A549 (cell line): ENCODE measurements around the gene ZNF664. TPM values are rescaled to one million over a fixed set of nuclear protein-coding genes. Genes with fewer than 3 reads are reported as not detected.

ENCODE experiments used
- ATAC-seq, 2 experiments: fragments of 200-7000 bp in 1 of 2; fragments of >200 bp in 1 of 2; cut with Nextera tagmentation in 1 of 2; cut with Tn5 transposase in 1 of 2; 3 replicates each; pipeline versions ENCODE4 v1.8.0 to v1.9.1; 2018 to 2020; ENCODE audit warnings: mild to moderate bottlenecking in 1 of 2, moderate library complexity in 1 of 2
- CTCF ChIA-PET: fragments of 300-600 bp; sonication (Branson Sonifier 250); formaldehyde crosslinking; extraction: SDS; loops from one replicate; lab custom pipeline; 2021; ENCODE audit warnings: antibody characterized with exemption, inconsistent platforms; lab: Yijun Ruan, JAX
- POLR2A ChIA-PET: fragments of 350-600 bp; formaldehyde crosslinking; extraction: SDS; loops from one replicate; lab custom pipeline; 2021; ENCODE audit warnings: antibody characterized with exemption, inconsistent platforms; lab: Yijun Ruan, JAX
- DNase-seq, 2 experiments: peaks; one replicate each; pipeline versions ENCODE4 v3.0.0 to v3.0.0-alpha.2; 2011 to 2016; ENCODE audit warnings: low read depth in 1 of 2, low spot score in 1 of 2
- FAIRE-seq: peaks from 2 replicates; lab custom pipeline; 2011; peaks lifted over from hg19 to GRCh38; lab: Jason Lieb, UNC
- H3K27ac ChIP-seq, 2 experiments: fragments of >200 bp; sonication (Bioruptor Twin); formaldehyde crosslinking; 3 replicates each; pipeline ENCODE4 v1.5.1; 2016 to 2017
- H3K4me1 ChIP-seq: fragments of >200 bp; sonication (Bioruptor Twin); formaldehyde crosslinking; 3 replicates; pipeline ENCODE4 v1.6.1; 2016
- H3K4me2 ChIP-seq: fragments of >200 bp; sonication (Bioruptor Twin); formaldehyde crosslinking; 3 replicates; pipeline ENCODE4 v1.6.1; 2016
- H3K4me3 ChIP-seq: fragments of >200 bp; sonication (Bioruptor Twin); formaldehyde crosslinking; 3 replicates; pipeline ENCODE4 v1.5.1; 2016
- H3K9me3 ChIP-seq: fragments of >200 bp; sonication (Bioruptor Twin); formaldehyde crosslinking; 3 replicates; pipeline ENCODE4 v1.6.1; 2016
- CHD4 ChIP-seq: fragments of 200-600 bp; sonication (generic); IDR thresholded peaks from 2 replicates; pipeline ENCODE4 v1.6.1; 2016; ENCODE audit warnings: antibody characterized with exemption, mild to moderate bottlenecking, borderline replicate concordance
- EHF ChIP-seq: fragments of 250-450 bp; sonication (Bioruptor Pico); IDR thresholded peaks from 2 replicates; pipeline ENCODE4 v1.5.0; 2020; ENCODE audit warnings: mild to moderate bottlenecking
- ESRRA ChIP-seq: fragments of 150-350 bp; IDR thresholded peaks from 2 replicates; pipeline ENCODE4 v1.6.1; 2014; ENCODE audit warnings: mild to moderate bottlenecking, low read length, borderline replicate concordance
- FOXS1 ChIP-seq: fragments of 250-450 bp; sonication (Bioruptor Pico); IDR thresholded peaks from 2 replicates; pipeline ENCODE4 v1.5.0; 2020; ENCODE audit warnings: mild to moderate bottlenecking, moderate library complexity
- GATA3 ChIP-seq: IDR thresholded peaks from 2 replicates; pipeline ENCODE4 v1.6.1; 2012; ENCODE audit warnings: borderline replicate concordance
- HOXA7 ChIP-seq: fragments of 250-450 bp; sonication (Bioruptor Pico); IDR thresholded peaks from 2 replicates; pipeline ENCODE4 v1.5.0; 2020; ENCODE audit warnings: mild to moderate bottlenecking, moderate library complexity
- HOXB13 ChIP-seq: fragments of 250-450 bp; sonication (Bioruptor Pico); IDR thresholded peaks from 2 replicates; pipeline ENCODE4 v1.5.0; 2020; ENCODE audit warnings: low read depth, mild to moderate bottlenecking, moderate library complexity
- HOXB5 ChIP-seq: fragments of 250-450 bp; sonication (Bioruptor Pico); IDR thresholded peaks from 2 replicates; pipeline ENCODE4 v1.5.0; 2020; ENCODE audit warnings: mild to moderate bottlenecking, moderate library complexity
- JUNB ChIP-seq: fragments of >200 bp; sonication (Bioruptor Twin); formaldehyde crosslinking; IDR thresholded peaks from 2 replicates; pipeline ENCODE4 v1.6.1; 2016
- NFE2L2 ChIP-seq: fragments of 150-350 bp; conservative IDR thresholded peaks from 2 replicates; pipeline ENCODE4 v1.6.1; 2014; ENCODE audit warnings: low read length
- RARB ChIP-seq: fragments of 250-450 bp; sonication (Bioruptor Pico); IDR thresholded peaks from 2 replicates; pipeline ENCODE4 v1.8.0; 2021; ENCODE audit warnings: mild to moderate bottlenecking, moderate library complexity
- REST ChIP-seq: fragments of 200-600 bp; sonication (generic); IDR thresholded peaks from 2 replicates; pipeline ENCODE4 v1.6.1; 2016; ENCODE audit warnings: antibody characterized with exemption, mild to moderate bottlenecking, moderate library complexity
- RFX5 ChIP-seq: fragments of 450-650 bp; IDR thresholded peaks from 2 replicates; pipeline ENCODE4 v1.7.1; 2014; ENCODE audit warnings: antibody characterized with exemption, mild to moderate bottlenecking, moderate library complexity
- SMC3 ChIP-seq: fragments of >200 bp; sonication (Bioruptor Twin); formaldehyde crosslinking; IDR thresholded peaks from 3 replicates; pipeline ENCODE4 v1.6.1; 2018; ENCODE audit warnings: inconsistent platforms
- TFCP2L1 ChIP-seq: fragments of 250-450 bp; sonication (Bioruptor Pico); IDR thresholded peaks from 2 replicates; pipeline ENCODE4 v1.5.0; 2021; ENCODE audit warnings: mild to moderate bottlenecking
- USF2 ChIP-seq: fragments of 450-650 bp; IDR thresholded peaks from 2 replicates; pipeline ENCODE4 v1.6.1; 2014; ENCODE audit warnings: antibody characterized with exemption
- ZNF302 ChIP-seq: fragments of 250-450 bp; sonication (Bioruptor Pico); IDR thresholded peaks from 2 replicates; pipeline ENCODE4 v1.9.0; 2021; ENCODE audit warnings: inconsistent platforms, mild to moderate bottlenecking, moderate library complexity
- ZSCAN20 ChIP-seq: fragments of 250-450 bp; sonication (Bioruptor Pico); IDR thresholded peaks from 2 replicates; pipeline ENCODE4 v1.8.0; 2022; ENCODE audit warnings: mild to moderate bottlenecking, moderate library complexity
- whole genome bisulfite sequencing: methylation state at CpG from one replicate; pipeline ENCODE4 v1.1.6; 2017; ENCODE audit errors: missing lambda C conversion rate; 5-methylcytosine and 5-hydroxymethylcytosine counted together
- polyA plus RNA-seq, 4 experiments: library from polyadenylated mRNA; depleted of rRNA in 3 of 4; stranded (reverse); fragments of >200 nt; fragmentation: RNase III in 1 of 4; extraction: RNeasy Plus Mini Kit Qiagen cat#74134 plus additional on column Dnase treatment in 1 of 4; gene quantifications; 2 replicates in 3 of 4; 3 replicates in 1 of 4; pipeline ENCODE4 v1.2.3, GENCODE V29; 2011 to 2017
- TF ChIP-seq, protein P1 (sequence below): fragments of 250-450 bp; sonication (Bioruptor Pico); IDR thresholded peaks from 2 replicates; pipeline ENCODE4 v1.5.0; 2021; ENCODE audit warnings: mild to moderate bottlenecking, moderate library complexity, borderline replicate concordance
- TF ChIP-seq, protein P2 (sequence below): fragments of >200 bp; sonication (Bioruptor Twin); formaldehyde crosslinking; IDR thresholded peaks from 3 replicates; pipeline ENCODE4 v1.6.1; 2016
- TF ChIP-seq, protein P3 (sequence below): IDR thresholded peaks from 2 replicates; pipeline ENCODE4 v1.6.1; 2012

The ZNF664 gene
- polyA plus RNA-seq, 2 of the 4 experiments (the other 2 are of a cell fraction): 88.3 to 112 TPM

GRCh38 chr12:123996581-123996980, 23.6 kb downstream of the ZNF664 start:
- CTCF ChIA-PET: interaction anchor here (1.9 to 2.5 kb wide), 2 partner anchors 12 to 18 kb away, joined by 4 to 8 read pairs; no protein-coding TSS in a partner anchor
- Histone ChIP-seq H3K9me3 (no peaks in the 10 kb centered on the region), H3K27ac (no peak overlapping the region), H3K4me1 (no peaks in the 10 kb centered on the region; the same call in 2 of the 3 replicates), H3K4me3 (no peak overlapping the region), H3K4me2 (no peak overlapping the region)
- POLR2A ChIA-PET: no interaction called here
- no peak for DNase-seq
- ATAC-seq: no peak
- whole genome bisulfite sequencing: 90% methylated on average over 6 of the region's 6 CpGs
- FAIRE-seq: no peak
- no peak for TF ChIP-seq NFE2L2
- TF ChIP-seq RFX5: no peak
- TF ChIP-seq, protein P1, sequence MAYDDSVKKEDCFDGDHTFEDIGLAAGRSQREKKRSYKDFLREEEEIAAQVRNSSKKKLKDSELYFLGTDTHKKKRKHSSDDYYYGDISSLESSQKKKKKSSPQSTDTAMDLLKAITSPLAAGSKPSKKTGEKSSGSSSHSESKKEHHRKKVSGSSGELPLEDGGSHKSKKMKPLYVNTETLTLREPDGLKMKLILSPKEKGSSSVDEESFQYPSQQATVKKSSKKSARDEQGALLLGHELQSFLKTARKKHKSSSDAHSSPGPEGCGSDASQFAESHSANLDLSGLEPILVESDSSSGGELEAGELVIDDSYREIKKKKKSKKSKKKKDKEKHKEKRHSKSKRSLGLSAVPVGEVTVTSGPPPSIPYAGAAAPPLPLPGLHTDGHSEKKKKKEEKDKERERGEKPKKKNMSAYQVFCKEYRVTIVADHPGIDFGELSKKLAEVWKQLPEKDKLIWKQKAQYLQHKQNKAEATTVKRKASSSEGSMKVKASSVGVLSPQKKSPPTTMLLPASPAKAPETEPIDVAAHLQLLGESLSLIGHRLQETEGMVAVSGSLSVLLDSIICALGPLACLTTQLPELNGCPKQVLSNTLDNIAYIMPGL (CRISPR knock-in tag): no peak
- TF ChIP-seq, protein P2, sequence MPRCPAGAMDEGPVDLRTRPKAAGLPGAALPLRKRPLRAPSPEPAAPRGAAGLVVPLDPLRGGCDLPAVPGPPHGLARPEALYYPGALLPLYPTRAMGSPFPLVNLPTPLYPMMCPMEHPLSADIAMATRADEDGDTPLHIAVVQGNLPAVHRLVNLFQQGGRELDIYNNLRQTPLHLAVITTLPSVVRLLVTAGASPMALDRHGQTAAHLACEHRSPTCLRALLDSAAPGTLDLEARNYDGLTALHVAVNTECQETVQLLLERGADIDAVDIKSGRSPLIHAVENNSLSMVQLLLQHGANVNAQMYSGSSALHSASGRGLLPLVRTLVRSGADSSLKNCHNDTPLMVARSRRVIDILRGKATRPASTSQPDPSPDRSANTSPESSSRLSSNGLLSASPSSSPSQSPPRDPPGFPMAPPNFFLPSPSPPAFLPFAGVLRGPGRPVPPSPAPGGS: no peak
- TF ChIP-seq EHF (CRISPR knock-in tag): no peak
- TF ChIP-seq CHD4: no peak
- TF ChIP-seq SMC3: no peak
- no peak for TF ChIP-seq USF2
- no peak for TF ChIP-seq RARB (CRISPR knock-in tag)
- no peak for TF ChIP-seq FOXS1 (CRISPR knock-in tag)
- TF ChIP-seq, protein P3, sequence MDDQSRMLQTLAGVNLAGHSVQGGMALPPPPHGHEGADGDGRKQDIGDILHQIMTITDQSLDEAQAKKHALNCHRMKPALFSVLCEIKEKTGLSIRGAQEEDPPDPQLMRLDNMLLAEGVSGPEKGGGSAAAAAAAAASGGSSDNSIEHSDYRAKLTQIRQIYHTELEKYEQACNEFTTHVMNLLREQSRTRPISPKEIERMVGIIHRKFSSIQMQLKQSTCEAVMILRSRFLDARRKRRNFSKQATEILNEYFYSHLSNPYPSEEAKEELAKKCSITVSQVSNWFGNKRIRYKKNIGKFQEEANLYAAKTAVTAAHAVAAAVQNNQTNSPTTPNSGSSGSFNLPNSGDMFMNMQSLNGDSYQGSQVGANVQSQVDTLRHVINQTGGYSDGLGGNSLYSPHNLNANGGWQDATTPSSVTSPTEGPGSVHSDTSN: no peak
- no peak for TF ChIP-seq ZNF302 (CRISPR knock-in tag)
- TF ChIP-seq TFCP2L1 (CRISPR knock-in tag): no peak
- TF ChIP-seq HOXA7 (CRISPR knock-in tag): no peak
- TF ChIP-seq ZSCAN20: no peak
- TF ChIP-seq JUNB: no peak
- TF ChIP-seq HOXB5 (CRISPR knock-in tag): no peak

DNA sequence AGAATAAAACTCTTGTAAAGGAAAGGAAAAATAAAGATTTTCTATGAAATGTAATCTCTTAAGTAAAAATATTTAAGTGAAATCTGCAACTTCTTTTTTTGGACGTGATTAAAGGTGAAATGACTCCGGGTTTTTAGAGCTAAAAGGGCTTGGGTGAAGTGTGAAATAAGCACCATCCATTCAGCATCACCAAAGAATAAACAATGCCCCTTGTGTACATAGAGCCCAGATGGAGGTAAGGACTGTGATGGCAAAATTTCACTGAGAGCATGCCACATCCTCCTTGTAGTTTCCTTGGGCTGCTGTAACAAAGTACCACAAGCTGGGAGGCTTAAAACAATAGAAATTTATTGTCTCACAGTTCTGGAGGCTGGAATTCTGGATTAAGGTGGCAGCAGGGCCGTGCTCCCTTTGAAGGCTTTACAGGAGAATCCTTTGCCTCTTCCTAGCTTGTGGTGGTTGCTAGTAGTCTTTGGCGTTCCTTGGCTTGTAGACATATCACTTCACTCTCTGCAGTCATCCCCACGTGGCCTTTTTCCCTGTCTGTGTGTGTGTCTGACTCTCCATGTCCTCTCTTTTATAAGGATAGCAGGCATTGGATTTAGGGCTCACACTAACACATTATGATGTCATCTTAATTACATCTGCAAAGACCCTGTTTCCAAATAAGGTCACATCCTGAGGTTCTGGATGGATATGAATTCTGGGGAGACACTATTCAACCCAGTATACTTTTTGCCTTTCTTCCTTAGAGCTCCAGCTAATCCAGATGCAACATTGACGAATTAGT, 24.2 kb downstream of the ZNF664 start:
- CTCF ChIA-PET: interaction anchor here (1.0 to 2.5 kb wide), 2 partner anchors 12 kb away, joined by 7 to 8 read pairs; no protein-coding TSS in a partner anchor

More for the DNA sequence above, 24.2 kb downstream of the ZNF664 start:
- H3K27ac ChIP-seq: no peak overlapping the region
- FAIRE-seq (no peak), ATAC-seq (no peak), DNase-seq (no peak)
- POLR2A ChIA-PET: no interaction called here
- H3K4me3 ChIP-seq: no peak overlapping the region
- TF ChIP-seq REST (no peak), RFX5 (no peak), ESRRA (no peak), HOXB13 (CRISPR knock-in tag) (no peak), GATA3 (no peak)
- WGBS: 87% methylated on average over 6 of the region's 6 CpGs
- no peaks in the 10 kb centered on the region for H3K9me3 ChIP-seq
- H3K4me2 ChIP-seq: no peak overlapping the region
- no peaks in the 10 kb centered on the region for H3K4me1 ChIP-seq
